ENCODE results near the gene TRA2B. TPM values are rescaled to one million over a fixed set of nuclear protein-coding genes. Genes with fewer than 3 reads are reported as not detected.

The TRA2B gene
- total and polyA plus RNA-seq, 2 donors (not counting 3 experiments of a cell fraction or from before 2014, with no cell fraction given), result 173 to 199 TPM

- dilution Hi-C loops (cut with MboI; ENCODE audit: extremely low pct_ligation_motif_present, low sequenced_read_pairs) (no loop called here), intact Hi-C loops (cut with micrococcal nuclease) (loop anchor here (5.0 to 10.0 kb wide), 2 partner anchors 997 to 1600 kb away; partner anchors contain the start of genes FAM131A and ST6GAL1)
- no peak overlapping the region for H3K27ac ChIP-seq (ENCODE audit: insufficient read depth, low read depth, low read length)
- ChIA-PET POLR2A (no interaction called here), CTCF (interaction anchor here (1.0 to 1.7 kb wide), 4 partner anchors 9 to 275 kb away, joined by 3 to 12 read pairs (median 4); no protein-coding TSS in a partner anchor)
- H3K9me1 ChIP-seq (replicated peaks; ENCODE audit: control insufficient read depth, extremely low read depth, insufficient read depth, low read length), result no peaks in the 10 kb centered on the region
- H4K20me1 ChIP-seq (replicated peaks; ENCODE audit: control insufficient read depth, extremely low read depth, insufficient read depth, low read length), result peaks cover 45% of the 10 kb centered on the region
- H3K4me1 ChIP-seq (ENCODE audit: control insufficient read depth, extremely low read depth, insufficient read depth, low read length), result peaks cover 55% of the 10 kb centered on the region
- DNase-seq (ENCODE audit: low read depth, low spot score), result peak; percentile 31
- peak overlapping the region; percentile 41 to 98 (median 97) for H3K4me3 ChIP-seq (replicated peaks in 1 of 3; ENCODE audit: insufficient read depth in 1 of 3, low read depth in 1 of 3, low read length in 3 of 3)
- H3K36me3 ChIP-seq (ENCODE audit: control insufficient read depth in 2 of 2, extremely low read depth in 1 of 2, insufficient read depth in 2 of 2, low read length in 2 of 2), result peaks cover 2 to 4% of the 10 kb centered on the region in 2 experiments
- H3K27me3 ChIP-seq (ENCODE audit: control insufficient read depth in 2 of 2, insufficient read depth in 2 of 2, low read length in 2 of 2), result peaks cover 0 to 1% of the 10 kb centered on the region in 2 experiments
- H3K4me2 ChIP-seq (ENCODE audit: insufficient read depth, low read length), result peak overlapping the region; percentile 98
- H2AFZ ChIP-seq (ENCODE audit: low read depth, low read length), result no peak overlapping the region
- H3K9ac ChIP-seq (replicated peaks; ENCODE audit: extremely low read depth, insufficient read depth, low read length), result peak overlapping the region; percentile 94
- no peaks in the 10 kb centered on the region for H3K9me3 ChIP-seq (replicated peaks; ENCODE audit: control insufficient read depth, insufficient read depth, low read length)
- H3K79me2 ChIP-seq (ENCODE audit: control insufficient read depth, insufficient read depth, low read length), result peaks cover 79% of the 10 kb centered on the region
- no TSS peak for BruUV-seq (replicated peaks)
- no peak for TF ChIP-seq MAX (IDR thresholded peaks at IDR 0.05; ENCODE audit: insufficient read depth, insufficient read length)
- TF ChIP-seq POLR2A (IDR thresholded peaks at IDR 0.05; ENCODE audit: low read depth, low read length), result no peak
- no peak for TF ChIP-seq EZH2 (IDR thresholded peaks at IDR 0.05; ENCODE audit: borderline replicate concordance, low read depth, low read length, severe bottlenecking)
- no peak for TF ChIP-seq CTCF (IDR thresholded peaks at IDR 0.05; ENCODE audit: extremely low read depth in 1 of 2, insufficient read depth in 1 of 2, low read depth in 1 of 2, low read length in 2 of 2)
- no peak for TF ChIP-seq MYC (IDR thresholded peaks at IDR 0.05; ENCODE audit: low read depth, low read length)
- TF ChIP-seq GATA2 (IDR thresholded peaks at IDR 0.05; ENCODE audit: insufficient read depth, insufficient read length, low read depth, low read length), result no peak
- TF ChIP-seq FOS (IDR thresholded peaks at IDR 0.05; ENCODE audit: borderline replicate concordance, insufficient read depth, low read length), result no peak
- TF ChIP-seq POLR2AphosphoS5 (IDR thresholded peaks at IDR 0.05; ENCODE audit: insufficient read depth, low read depth, low read length), result no peak
- no peak for TF ChIP-seq JUN (IDR thresholded peaks at IDR 0.05; ENCODE audit: borderline replicate concordance, insufficient read depth, insufficient read length, low read depth)
- FAIRE-seq, result no peak
Measured at GRCh38 chr3:185934767-185935464, 2.9 kb downstream of the TRA2B start.

Data from endothelial cell of umbilical vein (primary cell).